BJ (cell line): ENCODE measurements around the gene BTBD19. TPM values are rescaled to one million over a fixed set of nuclear protein-coding genes. Genes with fewer than 3 reads are reported as not detected.

Experiments used
- CTCF ChIA-PET: fragments of 350-600 bp; formaldehyde crosslinking; extraction: SDS; loops from one replicate; lab custom pipeline; 2021; ENCODE audit warnings: antibody characterized with exemption, inconsistent platforms; lab: Yijun Ruan, JAX
- POLR2A ChIA-PET: fragments of 300-600 bp; sonication (Branson Sonifier 250); formaldehyde crosslinking; extraction: SDS; loops from one replicate; lab custom pipeline; 2021; ENCODE audit warnings: antibody characterized with exemption; lab: Charles Lee
- DNase-seq: peaks from one replicate; pipeline ENCODE4 v3.0.0-alpha.2; 2011; ENCODE audit warnings: low read depth
- H3K27me3 ChIP-seq: 2 replicates; pipeline ENCODE4 v1.6.0; 2011; ENCODE audit warnings: low read length; ENCODE audit not compliant: control insufficient read depth, insufficient read depth
- H3K36me3 ChIP-seq: 2 replicates; pipeline ENCODE4 v1.5.1; 2011; ENCODE audit warnings: low read length; ENCODE audit not compliant: control insufficient read depth, insufficient read depth
- H3K4me3 ChIP-seq: 2 replicates; pipeline ENCODE4 v1.5.1; 2011; ENCODE audit warnings: low read depth, mild to moderate bottlenecking, control low read depth, low read length
- CTCF ChIP-seq: IDR thresholded peaks from 2 replicates; pipeline ENCODE4 v1.5.1; 2011; ENCODE audit warnings: low read depth, mild to moderate bottlenecking, control low read depth, inconsistent platforms, low read length, moderate library complexity; ENCODE audit not compliant: insufficient read depth
- polyA plus RNA-seq: library from polyadenylated mRNA; depleted of rRNA; stranded (reverse); fragments of >200 nt; gene quantifications from 2 replicates; pipeline ENCODE4 v1.2.3, GENCODE V29; 2011

BTBD19 gene
- polyA plus RNA-seq, 1 experiment = 25.7 TPM

DNA sequence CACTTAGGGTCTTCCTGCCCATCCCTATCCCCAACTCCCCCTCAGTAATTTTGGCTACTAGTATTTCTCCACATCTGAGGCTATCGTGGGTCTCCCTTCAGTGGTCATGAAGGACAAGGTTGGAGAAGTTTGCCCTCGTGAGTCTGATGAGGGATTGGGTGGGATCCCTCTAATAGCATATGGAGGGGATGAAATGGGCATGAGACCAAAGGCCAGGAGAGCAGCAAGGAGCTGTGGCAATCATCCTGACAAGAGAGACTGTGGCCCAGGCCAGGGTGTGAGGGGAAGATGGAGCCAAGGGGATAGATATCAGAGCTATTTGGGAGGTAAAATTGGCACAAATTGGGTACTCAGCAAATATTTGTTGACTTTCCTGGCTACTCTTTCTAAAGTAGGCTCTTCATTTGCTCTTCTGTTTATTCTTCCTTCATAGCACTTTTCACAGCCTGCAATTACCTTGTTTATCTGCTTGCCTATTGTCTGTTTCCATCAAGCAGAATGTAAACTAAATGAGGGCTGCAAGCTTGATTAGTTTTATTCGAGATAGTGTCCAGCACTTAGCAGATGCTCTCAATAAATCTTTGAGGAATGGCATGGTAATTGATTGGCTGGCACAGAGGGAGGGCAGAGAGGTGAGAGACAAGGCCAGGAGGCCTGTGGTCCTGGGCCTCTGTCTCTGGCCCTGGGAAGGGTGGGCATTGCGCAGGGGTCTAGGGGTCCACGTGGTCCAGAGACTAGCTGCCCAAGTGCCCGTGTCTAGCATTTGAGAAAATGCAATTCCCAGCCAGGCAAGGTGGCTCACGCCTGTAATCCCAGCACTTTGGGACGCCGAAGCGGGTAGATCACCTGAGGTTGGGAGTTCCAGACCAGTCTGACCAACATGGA lies 9.6 kb upstream of the BTBD19 start:
- DNase-seq = no peak
- ChIA-PET CTCF (interaction anchor here (0.8 to 2.1 kb wide), 9 partner anchors 8 to 216 kb away, joined by 3 to 9 read pairs (median 5); partner anchors contain the start of genes BTBD19 and UROD), POLR2A (no interaction called here)
- Histone ChIP-seq H3K36me3 (peaks cover 17% of the 10 kb centered on the region), H3K27me3 (no peaks in the 10 kb centered on the region), H3K4me3 (no peak overlapping the region)
- no peak for TF ChIP-seq CTCF

- peak; percentile 85 for DNase-seq
- peaks cover 26% of the 10 kb centered on the region for H3K36me3 ChIP-seq
- POLR2A ChIA-PET = interaction anchor here (0.5 to 1.5 kb wide), 9 partner anchors 9 to 477 kb away, joined by 3 to 12 read pairs (median 4); partner anchors contain the start of genes RPS8 and UROD
- H3K27me3 ChIP-seq = no peaks in the 10 kb centered on the region
- TF ChIP-seq CTCF = peak; percentile 99
- H3K4me3 ChIP-seq = peak within 1 kb of the TSS; percentile 77
- CTCF ChIA-PET = interaction anchor here (0.7 to 1.9 kb wide), 20 partner anchors 9 to 319 kb away, joined by 3 to 15 read pairs (median 3); partner anchors contain the start of genes BEST4, BTBD19, RNU5D-1 and RPS8
Observed at GRCh38 chr1:44799770-44800584, 8.3 kb upstream of the BTBD19 start, which contains the start of gene PLK3. TSS of gene PLK3 (plus strand) at chr1:44800377. CDS start at chr1:44800464, 87 bp downstream.

- no peaks in the 10 kb centered on the region for H3K27me3 ChIP-seq
- CTCF ChIA-PET = interaction anchor here (1.9 kb wide), 1 partner anchor 11 kb away, joined by 14 read pairs; no protein-coding TSS in a partner anchor
- no peak for TF ChIP-seq CTCF
- peaks cover 36% of the 10 kb centered on the region for H3K36me3 ChIP-seq
- POLR2A ChIA-PET = no interaction called here
- DNase-seq = no peak
- peak overlapping the region; percentile 77 for H3K4me3 ChIP-seq
Observed at GRCh38 chr1:44801491-44802305, 6.6 kb upstream of the BTBD19 start.

DNA sequence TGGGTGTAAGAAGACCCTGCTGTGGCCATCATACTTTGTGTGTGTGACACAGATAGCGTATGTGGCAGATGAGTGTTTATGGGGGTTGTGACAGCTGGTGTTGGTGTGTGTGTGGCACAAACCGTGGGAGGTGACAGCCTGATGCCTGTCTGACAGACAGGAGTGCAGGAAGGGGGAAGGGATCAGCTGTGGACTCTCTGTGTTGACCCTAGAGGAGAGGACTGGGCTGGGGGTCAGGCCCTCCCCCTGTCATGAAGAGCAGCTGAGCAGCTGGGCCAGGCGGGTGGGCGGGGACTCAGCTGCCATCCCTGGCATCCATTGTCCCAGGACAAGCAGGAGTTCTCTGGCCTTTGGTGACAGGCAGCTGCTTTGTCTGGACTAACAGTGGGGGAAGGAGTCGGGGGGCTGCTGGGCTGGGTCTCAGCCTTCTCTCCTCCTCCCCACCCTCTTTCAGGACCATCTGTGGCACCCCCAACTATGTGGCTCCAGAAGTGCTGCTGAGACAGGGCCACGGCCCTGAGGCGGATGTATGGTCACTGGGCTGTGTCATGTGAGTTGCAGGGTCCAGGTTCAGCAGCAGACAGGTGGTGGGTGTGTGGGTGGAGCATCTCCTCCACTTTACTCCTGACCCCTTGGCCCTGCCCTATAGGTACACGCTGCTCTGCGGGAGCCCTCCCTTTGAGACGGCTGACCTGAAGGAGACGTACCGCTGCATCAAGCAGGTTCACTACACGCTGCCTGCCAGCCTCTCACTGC lies 5.8 kb upstream of the BTBD19 start:
- no peak for DNase-seq
- ChIA-PET POLR2A (no interaction called here), CTCF (interaction anchor here (0.6 to 0.7 kb wide), 2 partner anchors 8 to 73 kb away, joined by 3 read pairs; no protein-coding TSS in a partner anchor)
- Histone ChIP-seq H3K4me3 (peak overlapping the region; percentile 77), H3K36me3 (peaks cover 37% of the 10 kb centered on the region), H3K27me3 (no peaks in the 10 kb centered on the region)
- no peak for TF ChIP-seq CTCF
